ENCODE measurements around the gene GMDS. TPM values are rescaled to one million over a fixed set of nuclear protein-coding genes. Genes with fewer than 3 reads are reported as not detected.

Gene GMDS
- total RNA-seq, 1 donor from 2014 or later: 27.0 TPM

GRCh38 chr6:1855890-1856289 lies 389.5 kb downstream of the GMDS start:
- H3K27me3 ChIP-seq (ENCODE audit: control insufficient read depth, insufficient read depth, low read length): no peaks in the 10 kb centered on the region
- no peak overlapping the region for H3K4me3 ChIP-seq (ENCODE audit: low read depth, low read length)
- DNase-seq (ENCODE audit: low read depth): no peak
- H3K36me3 ChIP-seq (ENCODE audit: control insufficient read depth, insufficient read depth, low read length): no peaks in the 10 kb centered on the region
- TF ChIP-seq CTCF (IDR thresholded peaks at IDR 0.05; ENCODE audit: insufficient read depth, low read length, poor library complexity, severe bottlenecking): no peak

DNA sequence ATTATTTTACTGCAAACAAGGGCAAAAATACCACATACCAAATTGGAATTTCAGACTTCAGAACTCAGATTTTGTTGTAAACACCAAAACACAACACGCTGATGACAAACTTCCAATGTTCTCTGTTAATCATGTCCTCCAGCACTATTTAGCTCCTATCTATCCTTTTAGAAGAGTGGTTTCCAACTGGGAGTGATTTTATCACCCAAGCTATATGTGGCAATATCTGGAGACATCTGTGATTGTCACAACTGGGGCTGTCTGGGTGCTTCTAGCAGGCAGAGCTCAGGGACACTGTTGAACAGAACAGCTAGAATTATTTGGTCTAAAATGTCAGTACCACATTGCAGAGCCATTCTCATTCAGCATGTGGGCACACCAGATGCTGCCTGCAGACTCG lies 391.1 kb downstream of the GMDS start:
- no peak for DNase-seq (ENCODE audit: low read depth)
- Histone ChIP-seq H3K36me3 (ENCODE audit: control insufficient read depth, insufficient read depth, low read length) (no peaks in the 10 kb centered on the region), H3K4me3 (ENCODE audit: low read depth, low read length) (no peak overlapping the region), H3K27me3 (ENCODE audit: control insufficient read depth, insufficient read depth, low read length) (no peaks in the 10 kb centered on the region)
- no peak for TF ChIP-seq CTCF (IDR thresholded peaks at IDR 0.05; ENCODE audit: insufficient read depth, low read length, poor library complexity, severe bottlenecking)

- DNase-seq (ENCODE audit: low read depth): no peak
- no peak overlapping the region for H3K4me3 ChIP-seq (ENCODE audit: low read depth, low read length)
These were observed 391.6 kb downstream of the GMDS start for GRCh38 chr6:1853761-1854160.

GRCh38 chr6:1851681-1852456 lies 393.5 kb downstream of the GMDS start:
- no peak for DNase-seq (ENCODE audit: low read depth)
- Histone ChIP-seq H3K4me3 (ENCODE audit: low read depth, low read length) (no peak overlapping the region), H3K36me3 (ENCODE audit: control insufficient read depth, insufficient read depth, low read length) (no peaks in the 10 kb centered on the region), H3K27me3 (ENCODE audit: control insufficient read depth, insufficient read depth, low read length) (no peaks in the 10 kb centered on the region)
- no peak for TF ChIP-seq CTCF (IDR thresholded peaks at IDR 0.05; ENCODE audit: insufficient read depth, low read length, poor library complexity, severe bottlenecking)

More at GRCh38 chr6:1853761-1854160, 391.6 kb downstream of the GMDS start:
- no peak for TF ChIP-seq CTCF (IDR thresholded peaks at IDR 0.05; ENCODE audit: insufficient read depth, low read length, poor library complexity, severe bottlenecking)
- Histone ChIP-seq H3K36me3 (ENCODE audit: control insufficient read depth, insufficient read depth, low read length) (no peaks in the 10 kb centered on the region), H3K27me3 (ENCODE audit: control insufficient read depth, insufficient read depth, low read length) (no peaks in the 10 kb centered on the region)

DNA sequence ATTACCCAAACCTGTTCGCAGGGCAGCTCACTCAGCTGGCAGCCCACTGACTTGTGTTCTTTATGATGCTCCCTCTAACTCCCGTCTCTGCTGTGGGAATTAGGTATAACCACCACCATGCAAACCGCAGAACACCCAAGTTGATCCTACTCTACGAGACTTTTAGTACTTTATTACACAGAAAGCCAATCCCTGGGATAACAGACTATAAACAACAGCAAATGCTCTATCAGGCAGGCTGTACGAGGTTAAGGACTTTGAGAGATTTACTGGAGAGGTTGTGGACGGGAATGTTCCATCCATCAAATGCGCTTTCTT lies 394.6 kb downstream of the GMDS start:
- DNase-seq (ENCODE audit: low read depth): no peak
- Histone ChIP-seq H3K4me3 (ENCODE audit: low read depth, low read length) (no peak overlapping the region), H3K36me3 (ENCODE audit: control insufficient read depth, insufficient read depth, low read length) (no peaks in the 10 kb centered on the region), H3K27me3 (ENCODE audit: control insufficient read depth, insufficient read depth, low read length) (no peaks in the 10 kb centered on the region)
- no peak for TF ChIP-seq CTCF (IDR thresholded peaks at IDR 0.05; ENCODE audit: insufficient read depth, low read length, poor library complexity, severe bottlenecking)

Data from kidney epithelial cell (primary cell).